CD4-positive, alpha-beta T cell treated with Interleukin-6 at 100 ng/mL for 8 hours (primary cell): ENCODE data around the gene TRPM5.

Experiments used
- DNase-seq: peaks from one replicate; pipeline ENCODE4 v3.0.0-alpha.2; 2020; ENCODE audit warnings: mixed read lengths, low spot score

The TRPM5 gene

DNA sequence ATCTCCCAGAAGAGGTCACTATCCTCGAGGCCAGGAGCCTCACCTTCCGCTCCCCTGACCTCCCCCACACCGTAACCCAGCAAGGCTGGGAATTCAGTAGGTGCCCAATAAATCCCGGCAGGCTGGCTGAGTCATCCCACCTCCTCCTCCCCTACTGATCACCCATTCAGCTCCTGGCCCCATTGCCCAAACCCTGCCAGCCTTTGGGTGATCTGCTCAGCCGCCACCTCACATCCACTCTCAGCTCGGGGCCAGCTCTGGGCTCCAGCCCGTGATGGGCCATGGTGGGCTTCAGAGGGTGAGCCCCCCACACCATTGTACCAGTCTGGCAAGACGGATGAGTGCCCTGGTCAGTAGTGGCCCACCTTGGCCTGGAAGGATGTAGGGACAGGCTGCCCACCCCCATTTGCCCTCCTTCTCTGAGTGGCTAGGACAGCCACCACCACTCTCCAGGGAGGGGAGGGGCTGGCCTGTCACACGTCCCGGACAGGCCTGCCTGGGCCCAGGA lies 8.2 kb downstream of the TRPM5 start:
- DNase-seq = no peak

DNA sequence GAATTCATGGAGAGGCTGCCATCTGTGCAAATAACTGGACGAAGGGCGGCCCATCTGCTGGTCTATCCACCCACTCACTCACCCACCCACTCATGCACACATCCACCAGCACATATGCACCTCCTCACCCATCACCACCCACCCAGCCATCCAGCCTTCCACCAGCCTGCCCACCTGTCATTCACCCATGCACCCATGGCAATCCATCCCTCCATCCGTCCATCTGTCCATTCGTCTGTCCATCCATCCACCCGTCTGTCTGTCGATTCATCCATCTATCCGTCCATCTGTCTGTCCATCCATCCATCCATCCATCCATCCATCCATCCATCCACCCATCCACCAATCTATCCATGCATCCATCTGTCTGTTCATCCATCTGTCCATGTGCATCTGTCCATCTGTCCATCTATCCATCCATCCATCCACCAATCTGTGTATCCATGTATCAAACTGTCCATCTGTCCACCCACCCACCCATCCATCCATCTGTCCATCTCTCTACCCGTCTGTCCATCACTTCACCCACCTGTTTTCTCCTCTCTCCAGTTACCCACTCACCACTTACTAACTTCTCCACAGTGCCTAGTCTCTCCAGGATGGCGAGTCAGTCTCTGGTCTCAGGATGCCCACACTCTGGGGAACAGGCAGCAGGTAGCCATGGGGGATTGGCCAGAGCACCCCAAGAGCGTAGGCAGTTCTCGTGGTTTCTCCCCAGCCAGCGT lies 8.9 kb downstream of the TRPM5 start:
- DNase-seq = no peak

DNA sequence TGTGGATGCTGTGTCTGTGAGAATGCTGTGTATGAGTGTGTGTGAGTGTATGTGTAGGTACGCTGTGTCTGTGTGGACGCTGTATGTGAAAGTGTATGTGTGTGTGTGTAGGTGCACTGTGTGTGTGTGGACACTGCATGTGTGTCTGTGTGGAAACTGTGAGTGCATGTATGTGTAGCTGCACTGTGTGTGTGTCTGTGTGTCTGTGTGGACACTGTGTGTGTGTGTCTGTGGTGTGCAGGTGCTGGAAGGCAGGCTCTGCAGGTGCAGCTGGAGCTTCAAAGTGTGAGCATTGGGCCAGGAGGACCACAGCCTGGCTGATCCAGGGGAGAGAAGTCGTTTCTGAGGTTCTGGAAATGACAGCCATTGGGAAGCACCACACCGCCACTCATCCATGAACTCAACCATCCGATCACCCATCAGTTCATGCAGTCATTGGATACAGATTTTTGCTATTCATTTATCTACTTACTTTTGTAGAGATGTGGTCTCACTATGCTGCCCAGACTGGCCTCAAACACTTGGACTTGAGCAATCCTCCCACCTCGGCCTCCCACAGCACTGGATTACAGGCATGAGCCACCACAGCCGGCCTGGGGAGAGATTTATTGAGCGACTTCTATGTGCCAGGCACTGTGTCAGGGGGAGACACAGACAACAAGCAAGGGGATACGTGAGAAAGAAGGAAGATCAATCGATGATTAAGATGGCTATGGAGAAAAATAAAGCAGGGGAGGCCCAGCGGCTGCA lies 9.6 kb downstream of the TRPM5 start:
- DNase-seq = no peak

DNA sequence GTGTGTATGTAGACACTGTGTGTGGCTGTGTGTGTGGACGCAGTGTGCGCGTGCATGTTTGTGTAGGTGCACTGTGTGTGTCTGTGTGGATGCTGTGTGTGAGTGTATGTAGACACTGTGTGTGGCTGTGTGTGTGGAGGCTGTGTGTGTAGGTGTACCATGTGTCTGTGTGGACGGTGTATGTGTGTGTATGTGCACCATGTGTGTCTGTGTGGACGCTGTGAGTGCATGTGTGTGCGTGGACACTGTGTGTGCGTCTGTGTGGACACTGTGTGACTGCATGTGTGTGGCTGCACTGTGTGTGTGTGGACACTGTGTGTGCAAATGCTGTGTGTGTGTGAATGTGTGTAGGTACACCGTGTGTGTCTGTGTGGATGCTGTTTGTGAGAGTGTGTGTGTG lies 10.3 kb downstream of the TRPM5 start:
- no peak for DNase-seq

DNA sequence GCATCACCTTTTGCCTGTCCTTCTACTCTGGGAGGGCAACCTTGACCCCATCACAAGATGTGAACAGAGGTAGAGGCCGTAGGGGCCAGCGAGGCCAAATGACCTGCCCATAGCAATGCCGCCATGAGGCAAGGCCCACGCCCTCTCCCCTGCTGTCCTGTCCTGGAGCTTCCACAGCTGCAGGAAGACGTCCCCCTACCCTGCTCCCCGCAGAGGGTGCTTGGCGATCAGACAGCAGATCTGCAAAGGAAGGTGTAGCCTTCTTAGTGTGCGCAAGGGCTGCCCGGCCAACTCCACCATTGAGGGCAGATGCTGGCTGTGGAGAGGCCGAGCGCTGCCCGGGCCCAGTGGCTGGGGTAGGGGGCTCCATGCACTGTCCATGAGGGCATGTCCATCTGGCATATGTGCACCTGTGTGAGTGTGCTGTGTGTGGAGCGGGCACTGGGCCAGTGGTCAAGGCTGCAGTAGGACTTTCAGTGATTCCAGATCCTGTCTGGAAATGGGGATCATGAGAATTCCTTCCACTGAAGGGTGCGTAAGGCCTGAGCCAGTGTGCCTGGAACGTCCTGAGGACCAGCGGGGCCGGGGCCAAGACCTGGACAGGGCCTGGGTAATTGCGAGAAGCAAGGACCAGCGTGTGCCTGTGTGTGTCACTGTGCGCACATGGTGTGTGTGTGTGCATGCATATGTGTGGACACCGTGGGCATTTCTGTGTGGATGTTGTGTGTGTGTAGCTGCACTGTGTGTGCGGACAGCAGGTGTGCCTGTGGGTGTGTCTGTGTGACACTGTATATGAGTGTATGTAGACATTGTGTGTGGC lies 11.0 kb downstream of the TRPM5 start:
- no peak for DNase-seq

DNA sequence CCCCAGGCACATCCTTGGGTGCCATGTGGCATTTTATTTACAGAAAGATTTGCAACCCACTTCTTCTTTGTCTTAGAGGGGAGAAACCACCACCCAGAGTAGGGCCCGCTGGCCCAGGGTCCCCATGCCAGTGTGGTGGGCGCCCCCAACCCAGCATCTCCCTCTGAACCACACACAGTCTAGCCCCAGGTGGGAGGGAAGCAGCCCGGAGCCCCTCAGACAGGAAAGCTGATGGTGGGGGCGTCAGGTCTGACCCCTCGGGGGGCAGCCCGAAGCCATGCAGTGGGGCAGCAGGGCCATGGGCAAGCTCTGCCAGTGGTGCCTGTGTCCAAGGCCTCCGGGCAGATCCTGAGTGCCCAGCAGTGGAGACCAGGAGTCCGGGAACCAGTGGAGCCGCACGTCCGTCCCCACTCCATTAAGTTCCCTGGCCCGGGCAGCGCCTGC lies 11.7 kb downstream of the TRPM5 start:
- DNase-seq = no peak

DNA sequence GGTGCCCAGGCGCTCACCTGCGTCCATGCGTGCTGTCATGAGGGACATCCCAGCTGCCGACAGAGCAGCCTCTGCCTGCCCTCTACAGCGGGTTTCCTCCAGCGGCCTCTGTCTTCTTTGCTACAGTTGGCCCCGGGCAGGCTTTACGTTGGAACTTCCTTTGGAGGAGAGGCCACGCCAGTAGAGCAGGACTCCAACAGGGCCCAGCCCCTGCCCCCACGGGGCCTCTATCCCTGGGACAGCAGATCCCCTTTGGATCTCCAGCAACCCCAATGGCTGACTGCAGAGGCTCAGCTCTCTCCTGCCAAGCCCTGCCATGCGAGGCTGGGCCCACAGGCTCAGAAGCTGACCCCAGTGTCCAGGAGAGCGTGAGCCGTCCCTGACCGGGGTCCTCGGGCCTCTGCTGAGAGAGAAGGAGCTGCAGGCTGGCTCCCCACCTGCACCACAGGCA lies 12.1 kb downstream of the TRPM5 start:
- DNase-seq = no peak

DNA sequence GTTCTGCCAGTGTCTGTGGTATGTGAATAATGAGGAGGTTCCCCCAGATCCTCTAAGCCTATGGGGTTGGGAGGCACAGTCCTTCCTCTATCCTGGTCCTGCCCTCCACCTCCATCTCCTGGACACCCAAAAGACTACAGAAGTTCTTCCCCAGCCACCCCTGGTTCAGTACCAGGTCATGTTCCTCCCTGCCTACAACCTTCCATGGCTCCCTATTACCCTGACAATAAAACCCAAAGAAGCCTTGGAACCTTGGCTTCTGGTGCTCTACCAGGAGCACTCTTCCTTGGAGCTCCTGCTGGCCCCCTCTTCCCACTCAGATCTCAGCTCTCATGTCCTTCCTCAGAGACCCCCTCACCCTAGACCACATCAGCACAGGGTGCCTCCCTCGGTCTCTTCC lies 12.9 kb downstream of the TRPM5 start:
- DNase-seq = no peak

DNA sequence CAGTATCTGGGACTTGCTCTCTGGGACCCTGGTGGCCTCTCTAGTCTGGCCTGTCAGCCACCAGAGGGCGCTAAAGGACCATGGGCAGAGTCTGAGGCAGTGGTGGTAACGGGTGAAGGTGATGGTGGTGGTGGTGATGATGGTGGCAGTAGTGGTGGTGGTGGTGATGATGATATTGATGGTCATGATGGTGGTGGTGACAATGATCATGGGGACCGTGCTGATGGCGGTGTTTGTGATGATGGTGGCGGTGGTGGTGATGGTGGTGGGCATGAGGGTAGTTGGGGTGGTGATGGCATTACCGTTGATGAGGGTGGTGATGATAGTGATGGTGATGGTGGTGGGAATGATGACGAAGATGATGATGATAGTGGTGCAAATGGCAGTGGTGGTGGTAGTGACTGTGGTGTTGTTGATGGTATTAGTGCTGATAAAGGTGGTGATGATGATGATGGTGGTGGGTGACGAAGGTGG lies 16.0 kb downstream of the TRPM5 start:
- peak; percentile 83 for DNase-seq

DNA sequence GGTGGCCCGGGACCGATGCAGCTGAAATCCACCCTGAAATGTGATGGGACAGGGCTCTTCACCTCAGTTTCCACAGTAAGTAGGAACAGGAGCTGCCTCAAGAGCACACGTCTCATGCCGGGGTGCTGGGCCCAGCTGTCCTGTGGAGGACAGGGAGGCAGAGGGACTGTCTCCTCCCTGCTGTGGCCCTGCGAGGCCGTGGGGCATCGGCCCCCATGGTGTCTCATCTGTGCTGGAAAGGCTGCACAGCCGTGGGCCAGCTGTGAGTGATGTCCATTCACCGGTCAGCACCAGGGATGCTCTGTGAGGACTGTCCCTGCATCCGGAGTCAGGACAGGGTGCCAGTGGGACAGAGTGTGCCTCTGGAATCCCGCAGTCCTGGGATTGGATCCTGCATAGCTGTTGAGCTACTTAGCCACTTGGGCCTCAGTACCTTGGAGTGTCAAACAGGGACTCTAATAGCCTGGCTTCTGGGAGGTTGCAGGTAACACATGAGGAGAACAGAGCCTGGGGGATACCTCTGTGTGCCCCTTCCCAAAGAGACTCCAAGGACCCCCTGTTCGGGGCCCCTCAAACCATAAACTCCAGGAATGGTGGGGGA lies 16.5 kb downstream of the TRPM5 start:
- DNase-seq = no peak

DNA sequence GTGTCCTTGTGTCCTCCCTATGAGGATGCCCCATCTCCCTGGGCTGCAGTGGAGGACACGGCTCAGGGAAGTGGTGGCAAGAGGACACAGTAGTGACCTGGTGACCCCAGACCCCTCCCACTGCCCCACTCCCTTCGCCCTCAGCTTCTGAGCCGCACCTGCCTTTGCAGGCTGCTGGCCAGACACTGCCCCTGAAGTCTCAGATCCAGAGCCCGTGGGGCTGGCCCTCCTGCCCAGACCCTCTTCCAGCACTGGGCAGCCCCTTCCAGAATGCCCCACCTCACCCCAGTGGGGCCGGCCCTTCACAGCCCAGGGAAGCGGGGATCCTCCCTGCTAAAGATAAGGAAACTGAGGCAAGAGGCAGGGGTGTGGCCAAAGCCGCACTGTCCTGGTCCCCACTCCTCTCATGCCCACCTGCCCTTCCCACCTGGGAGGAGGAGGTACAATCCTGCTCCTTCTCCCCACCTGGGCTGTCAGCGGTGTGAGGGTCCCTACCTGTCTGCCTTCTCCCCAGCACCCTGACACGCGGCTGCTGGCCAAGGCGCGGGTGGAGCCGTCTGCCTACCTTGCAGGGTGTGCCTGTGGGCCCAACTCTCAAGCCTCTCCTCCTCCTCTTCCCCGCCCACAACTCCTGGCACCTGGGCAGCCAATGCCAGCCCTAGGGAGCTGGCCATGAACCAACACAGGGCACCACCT lies 17.3 kb downstream of the TRPM5 start:
- no peak for DNase-seq

DNA sequence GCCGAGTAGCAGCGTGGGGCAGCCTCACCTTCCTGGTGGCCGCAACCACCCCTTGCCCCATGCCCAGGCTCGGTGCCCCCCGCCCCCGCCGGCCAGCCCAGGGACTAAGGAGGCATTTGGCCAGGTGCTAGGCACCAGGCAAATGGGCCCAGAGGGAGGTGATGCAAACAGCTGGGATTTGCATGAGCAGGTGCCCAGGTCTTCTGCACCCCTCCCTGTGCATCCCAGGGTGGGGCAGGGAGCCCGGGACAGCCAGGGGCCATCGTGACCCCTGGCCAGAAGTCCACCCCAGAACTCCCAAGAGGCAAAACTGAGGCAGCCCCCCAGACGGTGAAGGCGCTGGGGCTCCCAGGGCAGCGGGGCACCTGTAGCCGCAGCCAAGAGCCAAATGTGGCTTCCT lies 18.1 kb downstream of the TRPM5 start:
- no peak for DNase-seq

DNA sequence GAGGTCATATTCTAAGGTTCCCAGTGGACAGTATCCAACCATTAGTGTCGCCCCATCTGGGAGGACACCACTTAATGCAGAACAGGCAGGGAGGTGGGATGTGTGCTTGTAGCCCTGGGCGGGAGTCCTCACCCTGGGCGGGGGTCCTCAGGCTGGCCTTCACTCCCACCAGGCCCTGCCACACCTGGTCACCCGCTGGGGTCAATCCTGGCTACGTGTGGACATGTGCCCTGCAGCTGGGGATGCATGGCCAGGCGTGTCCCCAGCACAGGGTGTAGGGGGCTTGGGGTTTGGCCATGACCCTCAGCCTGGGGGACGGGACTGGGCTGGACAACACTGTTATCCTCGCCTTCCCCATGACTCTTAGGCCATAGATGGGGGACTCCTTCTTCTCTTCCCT lies 18.8 kb downstream of the TRPM5 start:
- no peak for DNase-seq

DNA sequence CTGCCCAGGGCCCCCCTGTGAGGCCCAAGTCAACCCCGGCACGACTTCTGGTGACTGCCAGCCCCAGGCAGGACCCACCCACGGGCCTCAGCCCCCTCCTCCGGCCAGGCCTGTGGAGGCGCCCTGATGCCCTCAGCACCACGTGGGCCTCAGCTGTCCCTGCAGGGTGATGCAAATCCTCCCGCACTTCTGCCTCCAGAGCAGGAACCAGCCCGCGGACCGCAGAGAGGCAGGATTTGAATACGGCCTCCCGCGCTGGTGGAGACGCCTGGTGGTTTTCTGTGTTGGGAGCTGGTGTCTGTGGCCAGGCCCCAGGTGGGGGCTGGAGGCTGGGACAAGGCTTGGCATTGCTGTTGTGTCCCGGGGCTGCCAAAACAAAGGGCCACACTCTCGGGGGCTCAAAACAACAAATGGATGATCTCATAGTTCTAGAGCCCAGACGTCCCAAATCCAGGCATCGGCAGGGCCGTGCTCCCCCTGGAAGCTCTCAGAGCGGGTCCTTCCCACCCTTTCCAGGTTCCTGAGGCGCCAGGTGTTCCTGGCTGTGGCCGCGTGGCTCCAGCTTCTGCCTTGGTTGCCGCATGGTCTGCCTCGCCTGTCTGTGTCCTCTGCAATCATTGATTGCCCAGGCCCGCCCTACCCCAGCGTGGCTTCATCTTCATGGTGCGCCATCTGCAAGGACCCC lies 19.4 kb downstream of the TRPM5 start:
- no peak for DNase-seq

DNA sequence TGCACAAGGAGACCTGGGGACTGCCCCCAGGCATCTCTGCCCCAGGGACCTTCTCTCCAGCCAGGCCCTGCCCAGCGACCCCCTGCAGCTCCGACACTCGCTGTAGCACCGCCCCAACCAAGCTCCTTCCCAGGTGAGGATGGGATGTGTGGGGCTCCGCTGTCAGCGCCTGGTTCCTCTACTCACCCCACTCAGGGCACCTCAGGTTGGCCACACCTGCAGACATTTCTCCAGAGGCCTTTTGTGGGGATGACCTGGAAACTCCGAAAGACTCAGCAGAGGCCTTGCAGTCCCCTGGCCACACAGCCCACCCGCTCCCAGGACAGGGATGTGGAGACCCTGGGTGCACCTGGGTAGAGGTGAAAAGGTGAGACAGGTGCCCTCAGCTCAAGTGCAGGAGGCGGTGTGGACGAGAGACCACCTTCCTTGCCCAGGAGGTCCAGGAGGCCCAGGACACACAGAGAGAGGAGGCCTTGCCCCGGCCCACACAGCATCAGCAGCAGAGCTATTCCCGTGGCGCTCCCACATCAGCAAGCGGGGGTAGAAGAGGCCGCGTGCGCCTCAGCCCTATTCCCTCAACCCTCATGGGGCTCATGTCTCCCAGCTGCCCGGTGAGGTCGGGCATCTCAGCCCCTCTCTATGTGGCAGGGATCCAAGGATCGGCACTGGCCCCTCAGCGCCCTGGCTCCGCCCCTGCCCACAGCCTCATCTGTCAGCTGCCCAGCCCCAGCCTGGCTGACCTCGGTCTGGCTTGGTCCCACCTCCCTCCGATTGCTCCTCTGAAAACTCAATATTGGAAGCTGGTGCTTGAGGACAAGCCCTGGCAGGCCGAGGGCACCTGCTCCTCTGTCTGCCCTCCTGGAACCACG lies 20.9 kb downstream of the TRPM5 start:
- DNase-seq = no peak

DNA sequence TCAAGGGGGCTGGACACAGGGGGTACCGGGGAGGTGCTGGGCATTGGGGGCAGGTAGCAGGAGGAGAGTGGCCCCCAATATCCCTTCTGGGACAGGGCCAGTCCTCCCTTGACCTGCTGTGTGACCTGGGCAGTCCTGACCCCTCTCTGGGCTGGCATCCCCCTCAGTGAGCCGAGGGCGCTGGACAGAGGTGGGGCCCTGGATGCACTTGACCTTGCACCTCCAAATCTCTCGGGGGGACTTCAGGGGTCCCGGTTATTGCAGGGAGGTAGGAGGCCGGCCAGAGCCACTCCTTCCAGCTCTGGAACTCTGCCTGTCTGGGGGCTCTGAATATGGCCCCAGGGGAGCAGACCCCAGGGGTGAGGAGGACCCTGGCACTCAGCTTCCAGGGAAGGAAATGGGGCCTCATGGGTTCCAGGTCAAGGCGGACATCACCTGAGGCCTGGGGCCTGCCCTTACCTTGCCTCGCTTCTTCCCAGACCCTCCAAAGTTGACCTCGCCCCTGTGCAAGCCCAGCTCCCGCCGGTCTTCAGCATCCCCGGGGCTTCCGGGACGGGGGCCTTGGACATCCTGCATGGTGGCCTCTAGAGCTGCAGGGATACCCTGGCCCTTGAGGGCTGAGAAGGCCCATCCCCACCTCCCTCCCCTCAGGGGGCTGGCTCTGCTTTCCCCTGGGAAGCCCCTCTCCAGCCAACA lies 21.7 kb downstream of the TRPM5 start:
- DNase-seq = no peak

DNA sequence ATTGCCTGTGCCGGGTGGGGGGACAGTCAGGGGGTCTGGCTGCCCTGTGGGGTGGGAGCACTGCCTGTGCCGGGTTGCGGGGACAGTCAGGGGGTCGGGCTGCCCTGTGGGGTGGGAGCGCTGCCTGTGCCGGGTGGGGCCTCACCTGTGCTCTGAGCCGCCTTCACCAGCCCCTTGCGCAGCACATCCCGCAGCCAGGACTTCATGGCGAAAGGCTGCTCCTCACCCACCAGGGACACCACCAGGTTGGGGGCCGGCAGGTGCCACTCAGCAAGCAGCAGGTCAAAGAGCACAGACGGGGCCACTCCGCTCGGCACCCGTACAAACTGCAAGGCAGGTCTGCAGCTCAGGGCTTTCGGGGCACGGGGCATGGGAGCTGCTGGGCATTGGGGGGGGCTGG lies 22.3 kb downstream of the TRPM5 start:
- DNase-seq = no peak

DNA sequence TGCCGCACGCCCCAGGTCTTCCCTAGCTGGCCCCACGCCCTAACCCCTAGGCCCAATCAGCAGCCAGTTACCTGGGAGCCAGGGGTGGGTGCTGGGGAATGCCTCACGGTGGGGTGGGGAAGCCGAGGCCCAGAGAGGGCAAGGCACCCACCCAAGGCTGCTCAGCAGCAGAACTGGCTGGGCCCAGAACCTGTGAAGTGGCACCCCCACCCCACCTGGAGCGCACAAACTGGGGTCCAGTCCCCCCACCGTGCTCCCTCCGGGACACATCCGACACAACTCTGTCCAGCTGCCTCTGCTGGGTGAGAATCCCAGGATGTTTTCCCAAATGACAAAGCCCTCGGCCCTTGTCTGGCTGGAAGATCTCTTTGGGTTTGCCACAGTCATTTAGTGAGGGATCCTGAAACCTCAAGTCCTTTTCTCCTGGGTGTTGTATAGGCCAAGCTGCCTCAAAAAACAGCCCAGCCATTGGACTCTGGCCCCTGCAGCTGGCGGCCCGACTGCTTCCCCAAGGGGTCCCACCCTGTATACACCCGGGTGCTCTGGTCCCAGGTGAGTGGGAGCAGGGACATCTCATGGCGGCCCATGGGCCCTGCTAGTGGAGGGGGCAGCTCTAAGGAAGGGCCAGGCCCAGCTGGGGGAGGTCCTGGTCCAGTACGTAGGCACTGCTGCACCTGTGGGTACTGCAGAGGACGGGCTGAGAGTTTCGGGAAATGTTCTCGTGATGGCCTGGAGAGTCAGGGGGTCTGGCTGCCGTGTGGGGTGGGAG lies 22.9 kb downstream of the TRPM5 start:
- DNase-seq = no peak
